Spleen (tissue), 7 donors: ENCODE measurements around the gene SGO2.

Experiments used
- CTCF ChIP-seq, 11 experiments: fragments of 200-600 bp in 7 of 11; fragments of 450-650 bp in 4 of 11; sonication (generic) in 4 of 11; IDR thresholded peaks in 8 of 11; conservative IDR thresholded peaks in 3 of 11; 1 replicate in 7 of 11; 2 replicates in 4 of 11; pipeline versions ENCODE4 v1.4.0 to v1.8.0; 2016 to 2021; ENCODE audit warnings: antibody characterized with exemption in 11 of 11, inconsistent platforms in 4 of 11, mild to moderate bottlenecking in 1 of 11
- POLR2A ChIP-seq, 3 donors: fragments of 450-650 bp; IDR thresholded peaks; one replicate each; pipeline ENCODE4 v1.5.1; 2017; ENCODE audit warnings: antibody characterized with exemption in 3 of 3, mild to moderate bottlenecking in 1 of 3
- POLR2AphosphoS5 ChIP-seq, 3 donors: sonication (generic); formaldehyde crosslinking; IDR thresholded peaks; one replicate each; pipeline ENCODE4 v1.5.1; 2017; ENCODE audit warnings: antibody characterized with exemption in 3 of 3
- donor health status: DM: no; HTN: no; CAD: no; lungs with moderate emphysema.
- donor health status: DM: no; HTN: no; CAD: no.
- donor health status: DM: no; HTN: no; CAD: no.

DNA sequence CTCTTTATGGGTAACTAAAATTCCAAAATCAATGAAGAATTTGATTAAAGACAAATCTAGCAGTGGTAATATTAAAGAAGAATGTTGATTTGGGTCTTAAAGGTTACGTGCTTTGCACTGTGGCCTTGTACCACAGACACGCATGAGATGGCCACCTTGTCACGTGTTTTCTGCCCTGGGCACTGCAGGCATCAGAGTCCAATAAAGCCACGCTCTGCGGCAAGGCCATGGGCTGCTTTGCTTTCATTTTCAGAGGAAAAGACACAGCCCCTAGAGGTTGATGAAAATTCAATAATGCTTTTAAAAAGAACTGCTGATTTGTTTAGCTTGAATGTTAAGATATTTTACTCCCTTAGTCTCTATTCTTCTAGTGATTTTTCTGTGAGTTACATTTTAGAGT lies 90.2 kb downstream of the SGO2 start:
- TF ChIP-seq CTCF (IDR thresholded peaks at IDR 0.05 in 8 of 11, conservative IDR thresholded peaks at IDR 0.05 in 3 of 11) (no peak), POLR2AphosphoS5 (IDR thresholded peaks at IDR 0.05) (no peak), POLR2A (IDR thresholded peaks at IDR 0.05) (no peak)
